Lung (tissue), 12 donors: ENCODE results near the gene TRMT44. TPM values are rescaled to one million over a fixed set of nuclear protein-coding genes. Genes with fewer than 3 reads are reported as not detected.

Source experiments
- ATAC-seq: fragments of 200-7000 bp; cut with Tn5 transposase; one replicate; pipeline ENCODE4 v1.9.1; 2020; ENCODE audit warnings: moderate number of reproducible peaks; ENCODE audit not compliant: insufficient read depth, low FRiP score
- DNase-seq, 3 donors: peaks; one replicate each; pipeline ENCODE4 v3.0.0-alpha.2; 2013 to 2017
- H3K27ac ChIP-seq, 2 donors: one replicate each; pipeline ENCODE4 v1.5.1; 2013; ENCODE audit warnings: mild to moderate bottlenecking in 2 of 2, moderate library complexity in 2 of 2, control low read depth in 1 of 2, inconsistent platforms in 1 of 2, low read depth in 1 of 2, low read length in 1 of 2
- H3K27me3 ChIP-seq, 3 donors: one replicate each; pipeline ENCODE4 v1.5.1; 2013; ENCODE audit warnings: low read length in 2 of 3; ENCODE audit not compliant: control insufficient read depth in 3 of 3, insufficient read depth in 3 of 3
- H3K36me3 ChIP-seq, 4 donors: one replicate each; pipeline ENCODE4 v1.5.1; 2013; ENCODE audit warnings: low read length in 4 of 4, mild to moderate bottlenecking in 1 of 4, moderate library complexity in 1 of 4; ENCODE audit not compliant: control insufficient read depth in 4 of 4, insufficient read depth in 4 of 4
- H3K4me1 ChIP-seq, 5 donors: one replicate each; pipeline ENCODE4 v1.5.1; 2013; ENCODE audit warnings: low read length in 5 of 5, mild to moderate bottlenecking in 2 of 5, moderate library complexity in 1 of 5; ENCODE audit not compliant: control insufficient read depth in 5 of 5, insufficient read depth in 5 of 5
- H3K4me3 ChIP-seq: one replicate; pipeline ENCODE4 v1.5.1; 2013; ENCODE audit warnings: mild to moderate bottlenecking, control low read depth, moderate library complexity
- H3K9ac ChIP-seq, 2 donors: one replicate each; pipeline ENCODE4 v1.5.1; 2013; ENCODE audit warnings: low read length in 2 of 2, control low read depth in 1 of 2; ENCODE audit not compliant: insufficient read depth in 1 of 2
- H3K9me3 ChIP-seq, 4 donors: one replicate each; pipeline ENCODE4 v1.5.1; 2013; ENCODE audit warnings: low read length in 3 of 4, mild to moderate bottlenecking in 1 of 4, moderate library complexity in 1 of 4; ENCODE audit not compliant: control insufficient read depth in 4 of 4, insufficient read depth in 3 of 4
- WGBS, 2 donors: extraction: QIAGEN DNeasy Blood & Tissue Kit; methylation state at CpG; one replicate each; pipeline ENCODE4 v1.1.7; 2013; 5-methylcytosine and 5-hydroxymethylcytosine counted together
- polyA plus RNA-seq, 2 donors: library from polyadenylated mRNA; stranded (reverse); fragments of 200-250 nt; gene quantifications; one replicate each; pipeline ENCODE4 v1.2.1, GENCODE V29; 2013
- total RNA-seq, 2 donors: library from RNA; depleted of rRNA in 1 of 2; stranded (reverse); fragments of >200 nt in 1 of 2; gene quantifications; one replicate each; pipeline ENCODE4 v1.2.1, GENCODE V29; 2014 to 2021
- TF ChIP-seq, protein P1 (sequence below): IDR thresholded peaks from 2 replicates; pipeline ENCODE4 v1.5.1; 2012; ENCODE audit warnings: mild to moderate bottlenecking; ENCODE audit errors: control extremely low read depth, extremely low read depth
- donor health status: control.
- donor health status: control.
- donor health status: Bipolar disorder and iron deficiency.
- donor health status: healthy.
- donor health status: DM: yes; HTN: yes; CAD: no.

TRMT44 gene
- total and polyA plus RNA-seq, 4 donors: 7.3 to 24.8 (median 15.0) TPM

GRCh38 chr4:8392591-8393190, 47.9 kb upstream of the TRMT44 start:
- ATAC-seq (no peak), DNase-seq (no peak)
- Histone ChIP-seq H3K27me3 (no peaks in the 10 kb centered on the region), H3K36me3 (peaks cover 8 to 53% (median 31%) of the 10 kb centered on the region in 4 donors), H3K27ac (peak overlapping the region in 1 of 2 donors; percentile 26), H3K9me3 (peaks cover 0 to 3% (median 0%) of the 10 kb centered on the region in 4 donors), H3K9ac (no peak overlapping the region), H3K4me3 (no peak overlapping the region), H3K4me1 (peaks cover 0 to 8% (median 3%) of the 10 kb centered on the region in 5 donors)
- 93 to 95% methylated on average over 15 of the region's 15 CpGs for WGBS, 2 donors
- TF ChIP-seq, protein P1, sequence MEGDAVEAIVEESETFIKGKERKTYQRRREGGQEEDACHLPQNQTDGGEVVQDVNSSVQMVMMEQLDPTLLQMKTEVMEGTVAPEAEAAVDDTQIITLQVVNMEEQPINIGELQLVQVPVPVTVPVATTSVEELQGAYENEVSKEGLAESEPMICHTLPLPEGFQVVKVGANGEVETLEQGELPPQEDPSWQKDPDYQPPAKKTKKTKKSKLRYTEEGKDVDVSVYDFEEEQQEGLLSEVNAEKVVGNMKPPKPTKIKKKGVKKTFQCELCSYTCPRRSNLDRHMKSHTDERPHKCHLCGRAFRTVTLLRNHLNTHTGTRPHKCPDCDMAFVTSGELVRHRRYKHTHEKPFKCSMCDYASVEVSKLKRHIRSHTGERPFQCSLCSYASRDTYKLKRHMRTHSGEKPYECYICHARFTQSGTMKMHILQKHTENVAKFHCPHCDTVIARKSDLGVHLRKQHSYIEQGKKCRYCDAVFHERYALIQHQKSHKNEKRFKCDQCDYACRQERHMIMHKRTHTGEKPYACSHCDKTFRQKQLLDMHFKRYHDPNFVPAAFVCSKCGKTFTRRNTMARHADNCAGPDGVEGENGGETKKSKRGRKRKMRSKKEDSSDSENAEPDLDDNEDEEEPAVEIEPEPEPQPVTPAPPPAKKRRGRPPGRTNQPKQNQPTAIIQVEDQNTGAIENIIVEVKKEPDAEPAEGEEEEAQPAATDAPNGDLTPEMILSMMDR: no peak

DNA sequence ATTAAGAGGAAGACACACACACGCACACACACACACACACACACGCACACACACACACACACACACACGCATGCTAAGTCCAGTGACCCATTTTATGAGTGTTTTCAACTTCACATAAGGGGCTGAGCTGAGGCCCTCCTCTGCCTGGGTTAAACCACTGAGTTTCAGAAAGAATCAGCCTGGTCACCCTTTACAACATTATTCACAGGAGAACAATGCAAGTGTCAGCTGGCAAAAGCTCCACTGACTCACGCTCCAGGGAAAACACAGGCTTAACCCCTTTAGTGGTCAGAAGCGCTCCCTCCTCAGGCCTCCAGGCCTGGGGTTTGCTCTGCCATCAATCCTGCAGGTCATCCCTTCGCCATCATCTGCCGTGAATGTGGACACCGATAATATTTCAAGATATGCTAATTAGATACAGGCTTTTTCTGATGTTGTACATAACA, 47.0 kb upstream of the TRMT44 start:
- TF ChIP-seq, protein P1: no peak
- no peaks in the 10 kb centered on the region for H3K27me3 ChIP-seq
- no peak overlapping the region for H3K9ac ChIP-seq
- ATAC-seq (peak; percentile 66), DNase-seq (peak in 1 of 3 donors; percentile 34)
- peaks cover 0 to 3% (median 0%) of the 10 kb centered on the region in 4 donors for H3K9me3 ChIP-seq
- no peak overlapping the region for H3K4me3 ChIP-seq
- H3K4me1 ChIP-seq: peaks cover 0 to 8% (median 3%) of the 10 kb centered on the region in 5 donors
- H3K36me3 ChIP-seq: peaks cover 8 to 47% (median 31%) of the 10 kb centered on the region in 4 donors
- 66 to 75% methylated on average over 8 of the region's 8 CpGs for WGBS, 2 donors
- peak overlapping the region in 1 of 2 donors; percentile 62 for H3K27ac ChIP-seq

GRCh38 chr4:8394061-8394519, 46.5 kb upstream of the TRMT44 start:
- TF ChIP-seq, protein P1: no peak
- Histone ChIP-seq H3K36me3 (peaks cover 7 to 47% (median 30%) of the 10 kb centered on the region in 4 donors), H3K4me1 (peaks cover 0 to 8% (median 3%) of the 10 kb centered on the region in 5 donors), H3K9me3 (peaks cover 0 to 3% (median 0%) of the 10 kb centered on the region in 4 donors), H3K27me3 (no peaks in the 10 kb centered on the region), H3K27ac (peak overlapping the region in 1 of 2 donors; percentile 62), H3K4me3 (no peak overlapping the region), H3K9ac (no peak overlapping the region)
- ATAC-seq (peak; percentile 10), DNase-seq (peak; percentile 36 to 62 (median 42))
- 73 to 77% methylated on average over 19 of the region's 19 CpGs for WGBS, 2 donors
